HCT116 (cell line): ENCODE results near the gene HIVEP2. TPM values are rescaled to one million over a fixed set of nuclear protein-coding genes. Genes with fewer than 3 reads are reported as not detected.

Source experiments
- ATAC-seq: fragments of 200-7000 bp; cut with Tn5 transposase; 2 replicates; pipeline ENCODE4 v1.9.1; 2020; ENCODE audit warnings: mild to moderate bottlenecking, moderate library complexity
- BruUV-seq: library from RNA; stranded (reverse); fragments of 400-500 nt; replicated peaks from 2 replicates; lab custom pipeline; 2021; lab: Mats Ljungman, UMichigan
- CTCF ChIA-PET: fragments of 300-600 bp; sonication (Branson Sonifier 250); formaldehyde crosslinking; loops from one replicate; lab custom pipeline; 2021; ENCODE audit warnings: antibody characterized with exemption; lab: Charles Lee
- POLR2A ChIA-PET: fragments of 300-600, 350-600 bp; sonication (Branson Sonifier 250); formaldehyde crosslinking; loops from one replicate; lab custom pipeline; 2021; ENCODE audit warnings: antibody characterized with exemption; lab: Charles Lee
- RAD21 ChIA-PET, 2 experiments: fragments of 300-600 bp; sonication (Branson Sonifier 250); formaldehyde crosslinking; loops; one replicate each; lab custom pipeline; 2023; ENCODE audit warnings: low total read pairs in 2 of 2; ENCODE audit not compliant: uncharacterized antibody in 2 of 2, unreplicated experiment in 2 of 2, low non-redundant PET in 1 of 2; lab: Charles Lee
- DNase-seq: peaks from one replicate; pipeline ENCODE4 v3.0.0-alpha.2; 2010; ENCODE audit warnings: low read depth, low spot score
- H2AFZ ChIP-seq: fragments of 200-600 bp; shearing (Covaris generic), sonication (generic); 2 replicates; pipeline ENCODE4 v1.6.1; 2017; ENCODE audit warnings: low read depth, mixed run types, mixed read lengths, antibody characterized with exemption, low read length; ENCODE audit not compliant: poor library complexity, severe bottlenecking
- H3K27ac ChIP-seq: 2 replicates; pipeline ENCODE4 v1.5.1; 2012; ENCODE audit warnings: low read depth, low read length
- H3K27me3 ChIP-seq: fragments of 200-600 bp; sonication (generic); 2 replicates; pipeline ENCODE4 v1.6.1; 2016; ENCODE audit warnings: mixed run types, low read length, mixed read lengths; ENCODE audit not compliant: insufficient read depth
- H3K36me3 ChIP-seq, 2 experiments: fragments of 200-500 bp in 1 of 2; fragments of 200-600 bp in 1 of 2; sonication (Bioruptor generic) in 1 of 2; sonication (generic) in 1 of 2; 2 replicates each; pipeline versions ENCODE4 v1.5.1 to v1.6.1; 2014 to 2016; ENCODE audit warnings: low read length in 2 of 2, inconsistent platforms in 1 of 2, mixed read lengths in 1 of 2, mixed run types in 1 of 2; ENCODE audit not compliant: insufficient read depth in 2 of 2, control insufficient read depth in 1 of 2
- H3K4me1 ChIP-seq, 2 experiments: fragments of 200-600 bp in 1 of 2; sonication (generic) in 1 of 2; 2 replicates each; pipeline versions ENCODE4 v1.5.1 to v1.6.1; 2012 to 2017; ENCODE audit warnings: low read length in 2 of 2, inconsistent platforms in 1 of 2, mild to moderate bottlenecking in 1 of 2, mixed read lengths in 1 of 2, mixed run types in 1 of 2, moderate library complexity in 1 of 2; ENCODE audit not compliant: insufficient read depth in 2 of 2, control insufficient read depth in 1 of 2
- H3K4me2 ChIP-seq: fragments of 200-600 bp; sonication (generic); 2 replicates; pipeline ENCODE4 v1.6.1; 2017; ENCODE audit warnings: mixed run types, low read length, mixed read lengths
- H3K4me3 ChIP-seq, 2 experiments: fragments of 200-600 bp in 1 of 2; sonication (generic) in 1 of 2; replicated peaks in 1 of 2; 2 replicates each; pipeline ENCODE4 v1.5.1; 2011 to 2016; ENCODE audit warnings: low read length in 2 of 2, control low read depth in 1 of 2, low read depth in 1 of 2, mild to moderate bottlenecking in 1 of 2, mixed read lengths in 1 of 2, mixed run types in 1 of 2
- H3K79me2 ChIP-seq: fragments of 200-600 bp; sonication (generic); 2 replicates; pipeline ENCODE4 v1.6.1; 2017; ENCODE audit warnings: mild to moderate bottlenecking, mixed run types, low read length, moderate library complexity, mixed read lengths; ENCODE audit not compliant: insufficient read depth
- H3K9ac ChIP-seq: fragments of 200-600 bp; sonication (generic); 2 replicates; pipeline ENCODE4 v1.6.1; 2016; ENCODE audit warnings: low read length, mixed read lengths
- H3K9me2 ChIP-seq: fragments of 200-600 bp; sonication (generic), shearing (Covaris generic); 2 replicates; pipeline ENCODE4 v1.6.1; 2017; ENCODE audit warnings: mixed run types, mild to moderate bottlenecking, moderate library complexity; ENCODE audit not compliant: insufficient read depth
- H3K9me3 ChIP-seq, 2 experiments: fragments of 200-500 bp in 1 of 2; fragments of 200-600 bp in 1 of 2; sonication (Bioruptor generic) in 1 of 2; sonication (generic) in 1 of 2; 2 replicates each; pipeline ENCODE4 v1.6.1; 2014 to 2017; ENCODE audit warnings: low read length in 2 of 2, mixed read lengths in 2 of 2, inconsistent platforms in 1 of 2, low read depth in 1 of 2, mild to moderate bottlenecking in 1 of 2, mixed run types in 1 of 2, moderate library complexity in 1 of 2; ENCODE audit not compliant: control insufficient read depth in 1 of 2, insufficient read depth in 1 of 2
- H4K20me1 ChIP-seq: fragments of 200-600 bp; sonication (generic), shearing (Covaris generic); 2 replicates; pipeline ENCODE4 v1.6.1; 2017; ENCODE audit warnings: mixed run types, mild to moderate bottlenecking, moderate library complexity; ENCODE audit not compliant: insufficient read depth
- ATF3 ChIP-seq: IDR thresholded peaks from 2 replicates; pipeline ENCODE4 v1.6.1; 2012
- CBX3 ChIP-seq: IDR thresholded peaks from 2 replicates; pipeline ENCODE4 v1.6.1; 2012; ENCODE audit warnings: low read depth
- EGR1 ChIP-seq: IDR thresholded peaks from 2 replicates; pipeline ENCODE4 v1.6.1; 2012; ENCODE audit warnings: low read depth
- ELF1 ChIP-seq: IDR thresholded peaks from 2 replicates; pipeline ENCODE4 v1.6.1; 2012; ENCODE audit warnings: low read depth, borderline replicate concordance
- EZH2 ChIP-seq: fragments of 200-600 bp; sonication (generic); IDR thresholded peaks from 2 replicates; pipeline ENCODE4 v1.6.1; 2017; ENCODE audit warnings: antibody characterized with exemption, mixed run types
- EZH2phosphoT487 ChIP-seq: fragments of 200-600 bp; IDR thresholded peaks from 2 replicates; pipeline ENCODE4 v1.6.1; 2018; ENCODE audit warnings: antibody characterized with exemption, borderline replicate concordance
- JUND ChIP-seq: IDR thresholded peaks from 2 replicates; pipeline ENCODE4 v1.6.1; 2012
- POLR2A ChIP-seq: IDR thresholded peaks from 2 replicates; pipeline ENCODE4 v1.7.0; 2011; ENCODE audit warnings: borderline replicate concordance; ENCODE audit not compliant: insufficient read depth, insufficient read length; ENCODE audit errors: extremely low read depth
- POLR2AphosphoS5 ChIP-seq: IDR thresholded peaks from 2 replicates; pipeline ENCODE4 v1.6.1; 2011; ENCODE audit warnings: mild to moderate bottlenecking, low read depth, low read length, moderate library complexity
- RAD21 ChIP-seq: IDR thresholded peaks from 2 replicates; pipeline ENCODE4 v1.6.1; 2012; ENCODE audit warnings: low read depth, mild to moderate bottlenecking
- REST ChIP-seq: IDR thresholded peaks from 2 replicates; pipeline ENCODE4 v1.6.1; 2012; ENCODE audit warnings: low read depth
- SIN3A ChIP-seq: IDR thresholded peaks from 2 replicates; pipeline ENCODE4 v1.6.1; 2012; ENCODE audit warnings: low read depth
- SP1 ChIP-seq: IDR thresholded peaks from 2 replicates; pipeline ENCODE4 v1.6.1; 2012; ENCODE audit warnings: low read depth
- SRF ChIP-seq: IDR thresholded peaks from 2 replicates; pipeline ENCODE4 v1.6.1; 2012; ENCODE audit warnings: low read depth
- TCF7L2 ChIP-seq: IDR thresholded peaks from 2 replicates; pipeline ENCODE4 v1.7.0; 2011; ENCODE audit warnings: borderline replicate concordance, inconsistent platforms; ENCODE audit not compliant: insufficient read depth, insufficient read length; ENCODE audit errors: extremely low read depth
- YY1 ChIP-seq: IDR thresholded peaks from 2 replicates; pipeline ENCODE4 v1.6.1; 2011; ENCODE audit warnings: low read length, low read depth, moderate library complexity, mild to moderate bottlenecking; ENCODE audit not compliant: insufficient replicate concordance; ENCODE audit errors: extremely low read depth
- ZFX ChIP-seq: fragments of 450-650 bp; IDR thresholded peaks from 2 replicates; pipeline ENCODE4 v1.6.1; 2017
- ZNF274 ChIP-seq: fragments of 200-500 bp; sonication (Bioruptor generic); IDR thresholded peaks from 2 replicates; pipeline ENCODE4 v1.6.1; 2014; ENCODE audit warnings: mild to moderate bottlenecking, low read depth, low read length, inconsistent platforms
- intact Hi-C: fragments of 100-400 bp; cut with micrococcal nuclease; formaldehyde crosslinking; loops from 2 replicates; pipeline ENCODE4 v1.10.0; 2022
- total RNA-seq: library from RNA; stranded (reverse); gene quantifications from one replicate; pipeline ENCODE4 v1.2.1, GENCODE V29; 2021; ENCODE audit not compliant: unreplicated experiment
- TF ChIP-seq, protein P1 (sequence below), 3 experiments: fragments of 200-600 bp in 1 of 3; sonication (generic) in 1 of 3; IDR thresholded peaks in 2 of 3; conservative IDR thresholded peaks in 1 of 3; 2 replicates each; pipeline ENCODE4 v1.5.1; 2012 to 2017; ENCODE audit warnings: low read depth in 2 of 3, low read length in 2 of 3, antibody characterized with exemption in 1 of 3, borderline replicate concordance in 1 of 3, control low read depth in 1 of 3, mild to moderate bottlenecking in 1 of 3, mixed read lengths in 1 of 3, mixed run types in 1 of 3, moderate library complexity in 1 of 3; ENCODE audit not compliant: insufficient read depth in 1 of 3
- TF ChIP-seq, protein P2 (sequence below): IDR thresholded peaks from 2 replicates; pipeline ENCODE4 v1.6.1; 2011; ENCODE audit warnings: mild to moderate bottlenecking, low read length, moderate library complexity; ENCODE audit not compliant: insufficient replicate concordance; ENCODE audit errors: extremely low read depth

Gene HIVEP2
- total RNA-seq, 1 experiment from 2014 or later: 8.1 TPM

- Histone ChIP-seq H3K36me3 (no peaks in the 10 kb centered on the region), H3K9me2 (no peaks in the 10 kb centered on the region), H3K27ac (no peak overlapping the region), H4K20me1 (no peaks in the 10 kb centered on the region), H2AFZ (no peak overlapping the region), H3K9ac (no peak overlapping the region), H3K4me1 (no peaks in the 10 kb centered on the region)
- ChIA-PET CTCF (interaction anchor here (1.3 kb wide), 1 partner anchor 21 kb away, joined by 3 read pairs; no protein-coding TSS in a partner anchor), RAD21 (no interaction called here), POLR2A (no interaction called here)
- ATAC-seq (no peak), DNase-seq (no peak)
- intact Hi-C loops: no loop called here
- TF ChIP-seq ELF1 (no peak), ZNF274 (no peak), EZH2 (no peak), RAD21 (no peak), POLR2AphosphoS5 (no peak), EGR1 (no peak), POLR2A (no peak), REST (no peak), JUND (no peak), ATF3 (no peak), SP1 (no peak), SIN3A (no peak), CBX3 (no peak), YY1 (no peak), SRF (no peak), EZH2phosphoT487 (no peak), ZFX (no peak), TCF7L2 (no peak)
- TF ChIP-seq, protein P1, sequence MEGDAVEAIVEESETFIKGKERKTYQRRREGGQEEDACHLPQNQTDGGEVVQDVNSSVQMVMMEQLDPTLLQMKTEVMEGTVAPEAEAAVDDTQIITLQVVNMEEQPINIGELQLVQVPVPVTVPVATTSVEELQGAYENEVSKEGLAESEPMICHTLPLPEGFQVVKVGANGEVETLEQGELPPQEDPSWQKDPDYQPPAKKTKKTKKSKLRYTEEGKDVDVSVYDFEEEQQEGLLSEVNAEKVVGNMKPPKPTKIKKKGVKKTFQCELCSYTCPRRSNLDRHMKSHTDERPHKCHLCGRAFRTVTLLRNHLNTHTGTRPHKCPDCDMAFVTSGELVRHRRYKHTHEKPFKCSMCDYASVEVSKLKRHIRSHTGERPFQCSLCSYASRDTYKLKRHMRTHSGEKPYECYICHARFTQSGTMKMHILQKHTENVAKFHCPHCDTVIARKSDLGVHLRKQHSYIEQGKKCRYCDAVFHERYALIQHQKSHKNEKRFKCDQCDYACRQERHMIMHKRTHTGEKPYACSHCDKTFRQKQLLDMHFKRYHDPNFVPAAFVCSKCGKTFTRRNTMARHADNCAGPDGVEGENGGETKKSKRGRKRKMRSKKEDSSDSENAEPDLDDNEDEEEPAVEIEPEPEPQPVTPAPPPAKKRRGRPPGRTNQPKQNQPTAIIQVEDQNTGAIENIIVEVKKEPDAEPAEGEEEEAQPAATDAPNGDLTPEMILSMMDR (IDR thresholded peaks at IDR 0.05 in 2 of 3, conservative IDR thresholded peaks at IDR 0.05 in 1 of 3; ENCODE audit: borderline replicate concordance in 1 of 3, insufficient read depth in 1 of 3, low read depth in 2 of 3, low read length in 2 of 3): no peak
- TF ChIP-seq, protein P2, sequence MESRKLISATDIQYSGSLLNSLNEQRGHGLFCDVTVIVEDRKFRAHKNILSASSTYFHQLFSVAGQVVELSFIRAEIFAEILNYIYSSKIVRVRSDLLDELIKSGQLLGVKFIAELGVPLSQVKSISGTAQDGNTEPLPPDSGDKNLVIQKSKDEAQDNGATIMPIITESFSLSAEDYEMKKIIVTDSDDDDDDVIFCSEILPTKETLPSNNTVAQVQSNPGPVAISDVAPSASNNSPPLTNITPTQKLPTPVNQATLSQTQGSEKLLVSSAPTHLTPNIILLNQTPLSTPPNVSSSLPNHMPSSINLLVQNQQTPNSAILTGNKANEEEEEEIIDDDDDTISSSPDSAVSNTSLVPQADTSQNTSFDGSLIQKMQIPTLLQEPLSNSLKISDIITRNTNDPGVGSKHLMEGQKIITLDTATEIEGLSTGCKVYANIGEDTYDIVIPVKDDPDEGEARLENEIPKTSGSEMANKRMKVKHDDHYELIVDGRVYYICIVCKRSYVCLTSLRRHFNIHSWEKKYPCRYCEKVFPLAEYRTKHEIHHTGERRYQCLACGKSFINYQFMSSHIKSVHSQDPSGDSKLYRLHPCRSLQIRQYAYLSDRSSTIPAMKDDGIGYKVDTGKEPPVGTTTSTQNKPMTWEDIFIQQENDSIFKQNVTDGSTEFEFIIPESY: no peak
- TF ChIP-seq, all 23 proteins: peak for 0
- no peak overlapping the region for H3K4me3 ChIP-seq
- H3K9me3 ChIP-seq: no peaks in the 10 kb centered on the region
- H3K4me2 ChIP-seq: no peak overlapping the region
- BruUV-seq: no TSS peak
- H3K79me2 ChIP-seq: no peaks in the 10 kb centered on the region
- no peaks in the 10 kb centered on the region for H3K27me3 ChIP-seq
Measured at GRCh38 chr6:142863981-142864380, 81.0 kb downstream of the HIVEP2 start.
